ES-I3 (cell line): ENCODE results near the gene RPS15.

Experiments
- H3K36me3 ChIP-seq: 2 replicates; pipeline ENCODE4 v1.6.1; 2013; ENCODE audit warnings: mild to moderate bottlenecking, low read length, control low read depth, moderate library complexity; ENCODE audit not compliant: insufficient read depth
- H3K4me1 ChIP-seq: 2 replicates; pipeline ENCODE4 v1.6.1; 2013; ENCODE audit warnings: mild to moderate bottlenecking, control low read depth, low read length; ENCODE audit not compliant: insufficient read depth
- H3K9ac ChIP-seq: 2 replicates; pipeline ENCODE4 v1.6.1; 2013; ENCODE audit warnings: low read depth, mild to moderate bottlenecking, low read length, moderate library complexity
- H3K9me3 ChIP-seq: 2 replicates; pipeline ENCODE4 v1.6.1; 2013; ENCODE audit warnings: mild to moderate bottlenecking, low read length, moderate library complexity; ENCODE audit not compliant: control insufficient read depth, insufficient read depth

The RPS15 gene

DNA sequence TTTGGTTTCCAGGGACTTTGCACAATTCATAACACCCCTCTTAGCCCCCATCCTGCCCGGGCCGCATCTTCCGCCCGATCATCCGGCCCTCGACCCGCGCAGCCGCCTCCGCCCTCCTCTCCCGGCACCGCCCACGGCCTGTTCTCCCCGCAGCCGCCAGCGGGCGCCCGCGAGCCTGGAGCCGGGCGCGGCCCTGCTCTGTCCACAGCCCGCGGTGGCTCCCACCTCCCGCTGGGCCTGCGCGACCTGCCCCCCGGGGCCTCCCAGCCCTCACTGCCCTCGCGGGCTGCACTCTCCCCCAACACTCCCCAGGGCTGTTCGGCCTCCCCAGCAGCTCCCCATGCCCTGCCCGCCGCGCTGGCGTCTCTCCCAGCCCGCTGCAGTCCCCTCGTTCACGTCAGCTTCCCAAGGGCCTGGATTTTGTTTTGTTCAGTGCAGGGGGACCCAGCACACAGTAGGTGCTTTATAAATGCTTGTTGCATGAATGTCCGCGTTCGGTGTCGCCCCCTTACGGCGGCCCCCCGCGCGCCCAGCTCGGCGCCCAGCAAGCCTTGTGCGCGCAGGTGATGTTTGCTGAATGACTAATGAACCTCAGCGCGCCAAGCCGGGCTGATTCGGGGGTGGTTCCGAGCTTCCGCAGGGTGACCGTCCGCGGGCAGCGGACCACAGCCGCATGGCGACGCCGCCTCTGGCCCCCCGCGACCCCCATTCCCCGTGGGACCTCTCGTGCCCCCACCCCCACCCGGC lies 7.2 kb downstream of the RPS15 start:
- peaks cover 10% of the 10 kb centered on the region for H3K36me3 ChIP-seq
- no peaks in the 10 kb centered on the region for H3K9me3 ChIP-seq
- H3K4me1 ChIP-seq: peaks cover 7% of the 10 kb centered on the region; the same call in 1 of the 2 replicates
- H3K9ac ChIP-seq: peak overlapping the region; percentile 54

DNA sequence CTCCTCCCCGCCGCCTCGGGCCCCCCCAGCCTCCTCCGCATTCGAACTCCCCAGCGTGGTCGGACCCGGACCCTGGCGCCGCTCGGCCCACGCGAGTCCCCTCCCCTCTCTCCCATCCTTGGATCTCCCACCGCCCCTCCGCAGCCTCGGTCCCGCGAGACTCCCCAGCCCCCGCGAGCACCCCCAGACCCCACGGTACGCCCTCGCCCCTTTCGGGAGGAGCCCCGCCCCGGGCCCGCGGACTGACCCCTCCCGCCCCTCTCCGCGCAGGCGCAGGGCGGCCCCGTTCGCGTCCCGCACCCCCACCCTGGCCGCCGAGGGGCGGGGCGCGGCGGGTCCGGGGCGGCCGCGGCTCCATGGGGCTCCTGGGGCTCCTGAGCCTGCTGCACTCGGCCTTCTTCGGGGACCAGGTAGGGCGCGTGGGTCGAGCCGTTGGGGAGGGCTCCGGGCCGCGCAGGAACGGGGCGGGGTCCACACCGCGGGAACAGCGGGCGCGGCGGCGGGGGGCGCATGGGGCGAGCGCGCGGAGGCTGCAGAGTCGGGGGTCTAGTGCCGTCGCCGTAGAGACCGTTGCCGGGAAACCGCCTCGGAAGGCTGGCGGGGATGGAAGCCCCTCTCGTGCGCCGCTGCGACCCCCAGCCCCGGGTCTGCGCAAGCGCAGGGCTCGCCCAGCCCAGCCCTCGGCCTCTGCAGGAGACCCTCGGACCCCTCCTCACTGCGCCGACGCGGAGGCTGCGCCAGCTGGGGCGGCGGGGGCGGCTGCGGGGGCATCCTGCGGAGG lies 7.9 kb downstream of the RPS15 start:
- H3K9ac ChIP-seq: peak overlapping the region; percentile 31; the same call in 1 of the 2 replicates

DNA sequence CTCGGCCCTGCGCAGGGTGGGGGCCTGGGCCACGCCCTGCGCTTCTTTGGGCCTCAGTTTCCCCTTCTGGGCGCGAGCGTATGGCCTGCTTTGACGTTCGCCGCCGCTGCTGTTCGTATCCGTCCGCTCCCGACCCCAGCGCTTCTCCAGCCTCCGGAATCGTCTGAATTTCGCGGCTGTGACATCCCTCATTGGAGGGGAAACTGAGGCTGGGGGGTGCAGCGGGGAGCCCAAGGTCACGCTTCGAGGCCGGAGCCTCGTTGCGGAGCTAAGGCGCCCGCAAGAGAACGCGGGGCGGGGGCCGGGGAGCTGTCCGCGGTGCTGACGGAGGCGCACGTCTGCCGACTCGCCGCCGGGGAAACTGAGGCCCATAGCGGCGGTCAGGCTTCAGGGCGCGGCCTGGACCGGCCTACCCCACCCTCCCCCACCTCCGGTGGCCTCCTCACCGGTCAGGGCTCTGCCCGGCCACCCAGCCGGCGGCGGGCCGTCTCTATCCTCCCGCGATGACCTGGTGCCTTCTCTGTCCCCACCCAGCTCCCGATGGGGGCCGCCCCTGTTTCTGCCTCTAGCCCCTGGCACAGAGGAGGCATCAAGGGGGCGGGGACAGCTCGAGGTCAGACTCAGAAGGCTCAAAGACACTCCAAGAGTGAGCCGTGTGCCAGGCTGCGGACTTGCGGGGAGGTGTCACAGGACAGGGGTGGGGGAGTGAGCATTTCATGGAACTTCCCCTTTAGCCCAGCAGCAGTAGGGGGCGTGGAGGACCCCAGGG lies 8.7 kb downstream of the RPS15 start:
- H3K36me3 ChIP-seq: no peaks in the 10 kb centered on the region; the same call in 1 of the 2 replicates
- peak overlapping the region; percentile 31; the same call in 1 of the 2 replicates for H3K9ac ChIP-seq
- no peaks in the 10 kb centered on the region for H3K9me3 ChIP-seq
- H3K4me1 ChIP-seq: peaks cover 6% of the 10 kb centered on the region; the same call in 1 of the 2 replicates

More for the DNA sequence above, 7.9 kb downstream of the RPS15 start:
- H3K36me3 ChIP-seq: peaks cover 2% of the 10 kb centered on the region
- H3K9me3 ChIP-seq: no peaks in the 10 kb centered on the region
- peaks cover 6% of the 10 kb centered on the region; the same call in 1 of the 2 replicates for H3K4me1 ChIP-seq

DNA sequence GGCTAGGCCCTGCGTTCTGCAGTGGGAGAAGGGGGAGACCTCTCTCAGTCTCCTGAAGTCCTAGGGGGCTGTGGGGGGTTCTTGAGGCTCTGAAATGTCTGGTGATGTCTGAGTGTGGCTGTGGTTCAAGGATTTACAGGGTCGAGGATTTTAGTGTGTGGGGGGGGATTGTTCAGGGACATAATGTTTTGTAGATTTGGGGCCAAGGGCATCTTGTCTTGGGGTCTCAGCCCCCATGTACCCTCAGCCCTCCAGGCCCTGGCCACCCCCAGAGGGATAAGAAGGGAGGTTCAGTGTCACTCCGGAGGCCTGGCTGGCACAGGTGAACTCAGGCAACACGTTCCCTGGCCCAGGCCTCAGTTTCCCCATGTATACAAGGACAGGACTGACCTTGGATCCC lies 9.3 kb downstream of the RPS15 start:
- no peak overlapping the region for H3K9ac ChIP-seq
- H3K4me1 ChIP-seq: peaks cover 6% of the 10 kb centered on the region; the same call in 1 of the 2 replicates
- H3K9me3 ChIP-seq: no peaks in the 10 kb centered on the region
- H3K36me3 ChIP-seq: no peaks in the 10 kb centered on the region; the same call in 1 of the 2 replicates

DNA sequence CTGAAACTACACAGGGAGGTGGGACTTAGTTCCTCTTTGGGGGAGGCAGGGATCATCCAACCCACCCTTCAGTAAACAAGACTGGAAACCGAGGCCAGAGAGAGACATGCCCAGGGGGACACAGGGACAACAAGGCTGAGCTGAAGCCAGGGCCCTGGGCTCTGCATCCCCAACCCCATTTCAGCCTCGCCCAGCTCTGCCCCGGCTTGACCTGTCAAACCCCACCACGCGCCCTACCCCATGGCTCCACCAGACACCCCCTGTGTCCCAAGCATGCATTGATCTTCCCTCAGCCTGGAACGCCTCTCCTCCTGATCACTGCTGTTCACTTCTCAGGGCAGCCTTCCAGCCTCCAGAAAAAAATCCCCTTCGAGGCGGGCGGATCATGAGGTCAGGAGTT lies 9.7 kb downstream of the RPS15 start:
- Histone ChIP-seq H3K9ac (no peak overlapping the region), H3K36me3 (no peaks in the 10 kb centered on the region; the same call in 1 of the 2 replicates), H3K9me3 (no peaks in the 10 kb centered on the region), H3K4me1 (peaks cover 6% of the 10 kb centered on the region; the same call in 1 of the 2 replicates)

DNA sequence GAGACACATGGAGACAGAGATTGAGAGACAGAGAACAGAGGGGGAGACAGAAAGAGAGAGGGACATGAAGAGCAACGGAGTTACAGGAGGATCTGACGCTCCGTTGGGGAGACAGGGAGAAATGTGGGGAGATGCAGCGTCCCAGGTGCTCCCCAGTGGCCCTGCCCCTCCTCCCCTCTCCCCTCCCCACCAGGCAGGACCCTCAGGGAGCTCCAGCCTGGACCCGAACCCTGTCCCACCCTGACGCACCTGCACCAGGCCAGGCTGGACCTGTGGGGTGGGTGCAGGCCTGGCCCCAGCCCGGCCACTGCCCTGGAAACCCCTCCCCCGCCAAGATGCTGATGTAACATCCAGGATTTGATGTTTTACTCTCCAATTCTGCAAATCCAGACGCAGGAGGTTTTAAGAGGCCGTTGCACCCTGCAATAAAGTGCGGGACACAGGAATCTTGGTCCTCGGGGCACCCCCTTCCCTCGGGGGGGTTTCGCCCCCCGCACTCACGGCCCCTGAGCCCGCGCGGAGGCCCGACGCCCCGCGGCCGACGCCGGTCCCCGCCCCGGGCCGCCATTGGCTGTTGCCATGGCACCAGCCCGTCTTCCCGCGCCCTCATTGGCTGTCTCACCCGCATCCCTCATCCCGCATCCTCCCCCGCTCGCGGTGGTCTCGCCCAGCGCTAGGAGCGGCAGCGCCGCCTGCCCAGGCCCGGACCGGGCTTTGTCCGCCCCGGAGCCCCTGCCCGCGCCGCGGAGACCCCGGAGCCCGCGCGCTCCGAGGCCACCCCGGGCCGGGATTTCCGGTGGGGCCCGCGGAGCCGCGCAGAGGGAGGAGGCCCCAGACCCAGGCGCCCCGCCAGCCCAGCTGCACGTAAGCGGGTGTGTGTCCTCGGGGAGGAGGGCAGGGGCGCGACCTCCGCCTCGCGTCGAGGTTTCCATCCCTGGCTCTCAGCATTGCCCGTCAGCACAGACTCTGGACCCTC lies 11.6 kb downstream of the RPS15 start, which contains the start of gene APC2:
Gene APC2, plus strand, starts transcription at position 655 of the 976 bp plus-strand sequence. CDS start 2,881 bp downstream, outside the sequence.
- H3K4me1 ChIP-seq: no peaks in the 10 kb centered on the region

DNA sequence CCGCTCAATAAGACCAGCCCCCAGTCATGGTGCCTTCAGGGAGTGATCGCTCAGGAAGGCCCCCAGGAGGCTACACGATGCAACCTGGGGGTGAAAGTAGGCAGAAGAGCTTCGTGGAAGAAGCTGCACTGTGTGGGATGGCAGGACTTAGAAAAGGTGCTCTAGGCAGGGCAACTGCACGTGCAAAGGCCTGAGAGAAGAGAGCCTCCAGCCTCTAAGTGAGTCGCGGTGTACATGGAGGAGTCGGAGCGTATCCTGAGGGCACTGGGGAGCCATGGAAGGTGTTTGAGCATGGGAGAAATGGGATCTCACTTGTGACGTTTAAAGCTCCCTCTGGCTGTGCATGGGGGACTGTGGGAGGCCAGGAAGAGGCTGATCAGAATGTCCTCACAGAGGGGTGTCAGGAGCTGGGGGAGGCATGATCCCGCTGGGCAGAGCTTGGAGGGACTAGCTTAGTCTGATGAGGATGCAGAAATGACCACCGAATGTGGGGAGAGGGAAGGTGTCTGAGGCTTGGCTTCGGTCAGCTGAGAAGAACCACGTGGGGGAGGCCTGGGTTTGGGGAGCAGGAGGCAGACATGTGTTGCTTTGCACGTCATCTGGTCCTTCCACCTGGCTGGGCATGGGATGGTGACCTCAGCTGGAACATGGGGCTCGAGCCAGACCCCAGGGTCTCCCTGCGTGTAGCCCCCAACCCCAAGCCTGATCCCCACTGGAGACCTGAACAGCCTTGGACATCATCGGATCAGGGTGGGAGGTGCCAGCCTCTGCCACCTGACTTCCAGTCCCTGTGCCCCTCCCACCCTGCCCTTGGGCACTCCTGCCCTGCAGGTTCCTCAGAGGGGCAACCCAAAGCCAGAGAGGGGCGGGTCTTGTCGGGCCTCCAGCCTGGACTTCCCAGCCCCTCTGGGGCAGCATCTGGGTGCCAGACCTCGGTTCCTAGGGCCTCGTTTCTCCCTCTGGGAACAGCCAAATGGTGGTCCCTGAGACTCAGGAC lies 12.8 kb downstream of the RPS15 start:
- H3K36me3 ChIP-seq: no peaks in the 10 kb centered on the region; the same call in 1 of the 2 replicates
- H3K9me3 ChIP-seq: no peaks in the 10 kb centered on the region

More for the DNA sequence above, 11.6 kb downstream of the RPS15 start, which contains the start of gene APC2:
- H3K9me3 ChIP-seq: no peaks in the 10 kb centered on the region
- peak within 1 kb of the TSS; percentile 20; the same call in 1 of the 2 replicates for H3K9ac ChIP-seq
- no peaks in the 10 kb centered on the region; the same call in 1 of the 2 replicates for H3K36me3 ChIP-seq

DNA sequence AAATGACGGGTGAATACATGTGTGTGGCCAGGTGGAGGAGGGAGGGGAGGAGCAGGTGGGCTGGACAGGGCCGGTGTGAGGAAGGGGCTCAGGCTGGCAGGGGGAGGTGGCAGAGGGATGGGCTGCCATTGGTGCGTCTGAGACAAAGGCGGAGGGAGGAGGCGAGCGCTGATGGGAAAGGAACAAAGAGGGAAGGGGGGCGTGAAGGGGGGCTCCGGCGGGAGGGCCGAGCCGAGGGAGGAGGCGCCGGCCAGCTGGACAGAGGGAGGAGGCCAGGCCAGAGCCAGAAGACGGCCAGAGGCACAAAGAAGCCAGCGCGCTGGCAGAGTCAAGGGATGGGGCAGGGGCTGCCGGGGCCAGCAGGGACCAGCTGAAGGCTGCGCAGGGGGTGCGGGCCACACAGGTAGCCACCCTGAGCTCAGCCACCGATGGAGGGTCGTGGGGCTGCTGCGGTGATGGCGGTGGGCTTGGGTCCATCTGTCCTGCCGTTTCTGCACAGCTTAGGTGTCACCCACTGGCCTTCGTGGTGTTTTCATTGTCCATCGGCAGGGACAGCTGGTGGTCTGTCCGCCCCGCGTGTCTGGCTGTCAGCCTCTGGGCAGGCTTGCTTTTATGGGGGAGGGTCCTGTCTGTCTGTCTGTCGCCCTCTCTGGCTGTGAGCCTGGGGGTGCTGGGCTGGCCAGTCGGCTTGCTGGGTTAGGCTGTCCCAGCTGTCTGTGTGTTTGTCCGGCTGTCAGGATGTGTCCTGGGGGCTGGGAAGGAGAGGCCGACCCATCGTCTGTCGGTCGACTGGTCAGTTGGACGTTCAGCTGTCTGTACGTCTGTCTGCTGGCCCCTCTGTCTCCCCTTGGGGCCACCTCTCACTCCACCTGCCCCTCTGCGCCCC lies 14.0 kb downstream of the RPS15 start:
- Histone ChIP-seq H3K36me3 (no peaks in the 10 kb centered on the region; the same call in 1 of the 2 replicates), H3K9ac (no peak overlapping the region), H3K4me1 (no peaks in the 10 kb centered on the region), H3K9me3 (no peaks in the 10 kb centered on the region)

More for the DNA sequence above, 12.8 kb downstream of the RPS15 start:
- no peaks in the 10 kb centered on the region for H3K4me1 ChIP-seq
- H3K9ac ChIP-seq: no peak overlapping the region

DNA sequence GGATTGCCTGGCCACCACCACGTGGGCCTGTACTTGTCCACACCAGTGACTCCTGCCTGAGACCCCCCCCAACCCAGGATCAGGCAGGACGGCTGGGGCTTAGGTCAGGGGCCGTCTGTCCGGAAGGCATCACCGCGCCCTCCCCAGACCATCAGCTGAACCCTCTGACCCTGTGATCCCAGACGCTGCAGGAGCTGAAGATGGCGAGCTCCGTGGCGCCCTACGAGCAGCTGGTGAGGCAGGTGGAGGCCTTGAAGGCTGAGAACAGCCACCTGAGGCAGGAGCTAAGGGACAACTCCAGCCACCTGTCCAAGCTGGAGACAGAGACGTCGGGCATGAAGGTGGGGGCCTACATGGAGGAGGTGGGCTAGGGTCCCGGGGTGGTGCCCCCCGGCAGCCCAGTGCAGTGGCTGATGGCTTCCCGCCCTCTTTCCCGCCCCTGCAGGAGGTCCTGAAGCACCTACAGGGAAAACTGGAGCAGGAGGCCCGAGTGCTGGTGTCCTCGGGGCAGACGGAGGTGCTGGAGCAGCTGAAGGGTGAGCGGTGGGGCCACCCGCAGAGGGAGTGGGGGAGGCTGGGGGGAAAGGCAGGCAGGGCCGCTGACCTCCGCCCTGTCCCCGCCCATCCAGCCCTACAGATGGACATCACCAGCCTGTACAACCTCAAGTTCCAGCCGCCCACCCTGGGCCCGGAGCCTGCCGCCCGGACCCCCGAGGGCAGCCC lies 14.8 kb downstream of the RPS15 start:
- Histone ChIP-seq H3K9ac (no peak overlapping the region), H3K36me3 (no peaks in the 10 kb centered on the region; the same call in 1 of the 2 replicates), H3K4me1 (peaks cover 3% of the 10 kb centered on the region; the same call in 1 of the 2 replicates), H3K9me3 (no peaks in the 10 kb centered on the region)

DNA sequence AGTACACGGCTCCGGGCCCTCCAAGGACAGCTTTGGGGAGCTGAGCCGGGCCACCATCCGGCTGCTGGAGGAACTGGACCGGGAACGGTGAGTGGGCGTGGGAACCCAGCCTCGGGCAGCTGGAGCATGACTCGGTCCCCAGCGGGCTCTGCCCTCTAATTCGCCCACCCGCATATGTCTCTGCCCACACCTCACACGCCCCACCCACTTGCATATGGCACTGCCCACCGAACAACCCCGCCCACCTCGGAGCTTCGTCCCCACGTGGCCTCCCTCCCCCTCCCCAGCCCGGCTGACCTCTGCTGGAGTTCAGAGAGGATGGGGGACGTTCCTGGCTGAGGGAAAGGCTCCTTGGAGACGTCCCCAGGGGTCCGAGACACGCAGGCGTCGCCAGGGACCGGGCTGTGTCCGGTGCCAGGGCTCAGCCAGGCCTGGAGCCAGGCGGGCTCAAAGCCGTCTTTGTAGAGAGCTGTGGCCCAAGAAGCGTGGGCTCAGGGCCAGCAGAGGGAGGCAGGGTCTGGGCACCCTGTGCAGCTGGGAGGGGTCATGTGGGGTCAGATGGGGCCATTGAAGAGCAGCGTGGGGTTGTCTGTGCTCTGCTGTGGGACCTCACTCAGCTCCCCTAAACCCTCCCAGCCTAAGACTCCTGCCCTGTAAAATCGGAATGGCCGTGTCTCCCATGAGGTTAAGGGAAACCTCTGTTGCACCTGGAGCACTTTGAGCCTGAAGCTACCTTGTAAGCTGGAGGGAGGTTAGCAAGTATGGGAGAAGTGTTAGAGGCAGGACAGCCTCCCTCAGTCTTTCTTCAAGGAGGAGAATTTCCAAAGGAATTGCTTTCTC lies 15.5 kb downstream of the RPS15 start:
- peaks cover 3% of the 10 kb centered on the region; the same call in 1 of the 2 replicates for H3K4me1 ChIP-seq
- H3K9me3 ChIP-seq: no peaks in the 10 kb centered on the region
- H3K9ac ChIP-seq: no peak overlapping the region
- no peaks in the 10 kb centered on the region for H3K36me3 ChIP-seq
